Liver (tissue), 3 donors: Measurements from ENCODE around the gene C1GALT1.

Experiments
- CTCF ChIP-seq: fragments of 150-350 bp; IDR thresholded peaks from 2 replicates; pipeline ENCODE4 v1.5.1; 2017; ENCODE audit warnings: improper control_type of control experiment, low read depth, low read length; ENCODE audit not compliant: missing input control
- EGR1 ChIP-seq, 2 donors: IDR thresholded peaks; 2 replicates each; pipeline ENCODE4 v1.6.1; 2016 to 2018; ENCODE audit warnings: antibody characterized with exemption in 2 of 2, low read depth in 2 of 2
- RAD21 ChIP-seq, 2 donors: IDR thresholded peaks; 2 replicates each; pipeline ENCODE4 v1.6.1; 2016; ENCODE audit warnings: antibody characterized with exemption in 2 of 2, mild to moderate bottlenecking in 2 of 2
- SP1 ChIP-seq: IDR thresholded peaks from 2 replicates; pipeline ENCODE4 v1.6.1; 2018; ENCODE audit warnings: antibody characterized with exemption, mild to moderate bottlenecking
- ZBTB33 ChIP-seq: IDR thresholded peaks from 2 replicates; pipeline ENCODE4 v1.6.1; 2016; ENCODE audit warnings: antibody characterized with exemption
- donor health status: healthy.
- donor health status: healthy.

GRCh38 chr7:7156663-7157062, 25.7 kb upstream of the C1GALT1 start:
- TF ChIP-seq CTCF (no peak), EGR1 (IDR thresholded peaks at IDR 0.05; ENCODE audit: low read depth in 2 of 2) (no peak), ZBTB33 (no peak), SP1 (no peak), RAD21 (IDR thresholded peaks at IDR 0.05) (no peak)
